Adipocyte (in vitro differentiated cells): ENCODE measurements around the gene KHNYN.

Experiments used
- DNase-seq: peaks from one replicate; pipeline ENCODE4 v3.0.0-alpha.2; 2015; ENCODE audit warnings: low read depth
- H3K27me3 ChIP-seq: replicated peaks from 2 replicates; pipeline ENCODE4 v1.7.0; 2013; ENCODE audit warnings: mild to moderate bottlenecking, low read length, moderate library complexity; ENCODE audit not compliant: control insufficient read depth, insufficient read depth
- H3K36me3 ChIP-seq: 2 replicates; pipeline ENCODE4 v1.7.0; 2013; ENCODE audit warnings: low read length, mild to moderate bottlenecking, moderate library complexity; ENCODE audit not compliant: control insufficient read depth, insufficient read depth, severe bottlenecking
- H3K4me1 ChIP-seq: 2 replicates; pipeline ENCODE4 v1.7.0; 2013; ENCODE audit warnings: mild to moderate bottlenecking, low read length, moderate library complexity; ENCODE audit not compliant: control insufficient read depth, insufficient read depth
- H3K4me3 ChIP-seq: 2 replicates; pipeline ENCODE4 v1.7.0; 2013; ENCODE audit warnings: mild to moderate bottlenecking, low read length, moderate library complexity
- H3K9ac ChIP-seq: 2 replicates; pipeline ENCODE4 v1.7.0; 2013; ENCODE audit warnings: mild to moderate bottlenecking, low read length, moderate library complexity
- H3K9me3 ChIP-seq: 2 replicates; pipeline ENCODE4 v1.7.0; 2013; ENCODE audit warnings: mild to moderate bottlenecking, low read length, moderate library complexity; ENCODE audit not compliant: control insufficient read depth

Gene KHNYN

DNA sequence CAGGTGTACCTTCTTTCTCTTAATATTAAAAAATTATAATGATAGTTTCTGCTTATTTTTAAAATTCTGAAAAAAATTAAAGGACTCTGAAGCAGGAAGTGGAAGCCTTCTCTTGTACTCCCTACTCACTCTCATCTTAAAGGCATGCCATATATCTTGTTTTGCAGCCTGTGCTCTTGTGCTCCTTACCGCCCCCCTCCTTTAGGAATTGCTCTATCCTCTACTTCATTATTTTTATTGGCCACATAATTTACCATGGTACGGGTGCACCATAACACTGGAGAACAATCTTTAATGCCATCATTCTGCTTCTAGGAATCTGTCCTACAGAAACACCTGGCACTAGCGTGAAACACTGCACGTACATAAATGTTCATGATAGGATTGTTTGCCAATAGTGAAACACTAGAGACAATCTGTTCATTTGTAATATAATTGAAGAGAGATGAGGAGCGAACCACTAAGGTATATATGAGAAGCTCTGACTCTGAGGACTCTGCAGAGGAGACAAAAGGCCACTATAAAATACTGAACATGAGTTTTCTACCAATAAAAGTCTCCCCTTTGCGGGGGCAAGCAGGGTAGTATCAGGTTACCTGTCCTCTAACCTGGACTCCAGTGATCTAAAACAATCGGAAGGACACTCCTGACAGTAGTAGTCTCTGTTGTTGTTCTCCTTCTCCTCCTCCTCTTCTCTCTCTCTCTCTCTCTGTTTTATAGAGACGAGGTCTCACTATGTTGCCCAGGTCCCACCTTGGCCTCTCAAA lies 37.2 kb upstream of the KHNYN start:
- no peaks in the 10 kb centered on the region for H3K36me3 ChIP-seq
- DNase-seq: peak; percentile 52

DNA sequence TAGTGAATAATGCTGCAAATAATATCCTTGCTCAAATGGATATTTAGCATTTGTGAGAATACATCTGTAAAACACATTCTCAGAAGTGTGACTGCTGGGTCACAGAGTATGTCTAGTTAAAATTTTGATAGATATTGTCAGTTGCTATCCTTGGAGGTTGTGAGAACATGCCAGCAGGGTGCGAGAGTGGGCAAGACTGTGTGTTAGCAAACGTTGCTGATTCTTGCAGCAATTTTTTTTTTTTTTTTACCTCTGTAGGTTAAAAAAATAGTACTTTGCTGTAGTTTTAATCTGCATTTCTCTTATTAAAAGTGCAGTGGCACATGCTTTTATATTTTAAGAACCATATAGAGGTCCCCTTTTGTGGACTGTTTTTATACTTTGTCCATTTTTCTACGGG lies 35.5 kb upstream of the KHNYN start:
- no peak overlapping the region for H3K4me3 ChIP-seq
- no peaks in the 10 kb centered on the region for H3K36me3 ChIP-seq
- H3K9ac ChIP-seq: no peak overlapping the region
- no peak for DNase-seq
- H3K27me3 ChIP-seq: no peaks in the 10 kb centered on the region
- H3K9me3 ChIP-seq: no peaks in the 10 kb centered on the region
- peaks cover 3% of the 10 kb centered on the region for H3K4me1 ChIP-seq

More for the DNA sequence above, 37.2 kb upstream of the KHNYN start:
- H3K4me3 ChIP-seq: no peak overlapping the region
- H3K9ac ChIP-seq: no peak overlapping the region
- peaks cover 7% of the 10 kb centered on the region for H3K4me1 ChIP-seq
- H3K27me3 ChIP-seq: no peaks in the 10 kb centered on the region
- no peaks in the 10 kb centered on the region for H3K9me3 ChIP-seq

DNA sequence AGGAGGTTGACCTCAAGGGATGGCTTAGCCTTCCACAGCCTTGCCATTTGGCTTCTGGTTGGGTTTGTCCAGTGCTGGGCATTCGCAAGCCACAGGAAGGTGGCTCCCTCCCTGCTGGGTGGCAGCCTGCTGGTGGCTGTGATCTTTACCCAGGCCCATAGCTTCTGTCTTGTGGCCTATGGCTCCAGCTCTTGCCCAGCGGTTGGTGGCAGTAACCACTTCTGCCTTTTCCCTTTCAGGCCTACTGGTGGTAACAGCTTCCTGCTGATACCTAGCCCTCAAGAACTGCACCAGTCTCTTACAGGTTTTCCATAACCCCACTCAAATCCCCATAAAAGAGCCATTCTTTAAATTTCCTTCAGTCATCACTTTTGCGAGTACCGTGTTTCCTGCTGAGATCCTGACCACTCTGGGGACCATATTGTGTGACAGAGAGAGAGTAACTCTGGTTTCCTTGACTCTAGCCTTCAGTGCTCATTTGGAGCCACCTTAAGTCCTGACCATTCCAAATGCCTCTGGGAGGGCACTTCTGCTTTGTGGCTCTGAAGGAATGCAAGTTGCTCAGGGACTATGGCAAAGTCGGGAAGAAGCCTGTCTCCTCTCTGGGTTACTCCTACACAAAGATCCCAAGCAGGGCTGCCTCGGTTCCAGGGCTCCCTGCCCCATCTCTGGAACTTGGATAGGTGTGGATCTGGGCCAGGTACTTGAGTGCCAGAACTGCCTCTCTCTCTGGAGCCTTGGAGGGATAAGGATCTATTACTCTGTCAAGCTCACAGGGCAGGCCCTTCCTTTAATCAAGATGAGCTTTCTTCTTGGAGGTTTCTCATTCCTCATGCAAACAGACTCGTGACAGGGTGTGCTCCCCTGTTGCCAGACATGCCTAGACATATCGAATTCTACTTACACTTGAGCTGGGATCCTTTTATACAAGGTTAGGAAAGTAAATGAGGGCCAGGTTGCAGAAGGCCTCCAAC lies 33.9 kb upstream of the KHNYN start:
- Histone ChIP-seq H3K9ac (no peak overlapping the region), H3K9me3 (no peaks in the 10 kb centered on the region), H3K27me3 (no peaks in the 10 kb centered on the region), H3K4me3 (no peak overlapping the region), H3K4me1 (peaks cover 13% of the 10 kb centered on the region), H3K36me3 (no peaks in the 10 kb centered on the region)
- DNase-seq: peak; percentile 26

DNA sequence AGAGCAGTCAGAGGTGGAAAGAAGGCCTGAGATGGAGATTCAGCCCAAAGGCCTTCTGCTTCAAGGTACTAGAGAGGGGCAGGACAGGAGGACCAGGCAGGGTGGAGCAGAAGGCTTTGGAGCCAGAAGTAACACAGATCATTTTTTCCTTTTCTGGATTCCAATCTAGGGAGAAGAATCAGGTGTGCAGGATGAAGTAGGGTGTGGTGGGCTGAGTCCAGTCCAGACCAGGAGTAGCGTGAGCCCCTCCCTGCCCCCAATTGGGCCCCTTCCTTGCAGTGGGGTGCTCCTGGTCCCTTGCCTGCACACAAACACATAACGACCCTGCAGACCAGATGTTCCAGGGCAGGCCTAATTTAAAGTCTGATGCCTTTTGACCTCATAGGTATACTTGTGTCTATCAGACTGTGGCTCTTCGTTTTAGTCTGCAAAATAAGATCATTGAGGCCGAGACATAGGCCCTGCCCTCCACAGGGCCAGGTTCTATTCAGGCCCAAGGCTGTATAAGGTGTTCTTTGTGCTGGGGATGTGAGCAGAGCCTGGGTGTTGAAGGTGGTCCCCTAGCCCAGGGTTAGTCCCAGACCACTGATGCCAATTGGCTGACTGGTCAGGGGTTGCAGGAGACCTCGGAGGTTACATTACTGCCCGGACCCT lies 32.0 kb upstream of the KHNYN start:
- no peak overlapping the region for H3K4me3 ChIP-seq
- no peak for DNase-seq
- no peaks in the 10 kb centered on the region for H3K9me3 ChIP-seq
- peaks cover 19% of the 10 kb centered on the region for H3K4me1 ChIP-seq
- H3K9ac ChIP-seq: peak overlapping the region; percentile 35
- H3K36me3 ChIP-seq: no peaks in the 10 kb centered on the region
- H3K27me3 ChIP-seq: no peaks in the 10 kb centered on the region

DNA sequence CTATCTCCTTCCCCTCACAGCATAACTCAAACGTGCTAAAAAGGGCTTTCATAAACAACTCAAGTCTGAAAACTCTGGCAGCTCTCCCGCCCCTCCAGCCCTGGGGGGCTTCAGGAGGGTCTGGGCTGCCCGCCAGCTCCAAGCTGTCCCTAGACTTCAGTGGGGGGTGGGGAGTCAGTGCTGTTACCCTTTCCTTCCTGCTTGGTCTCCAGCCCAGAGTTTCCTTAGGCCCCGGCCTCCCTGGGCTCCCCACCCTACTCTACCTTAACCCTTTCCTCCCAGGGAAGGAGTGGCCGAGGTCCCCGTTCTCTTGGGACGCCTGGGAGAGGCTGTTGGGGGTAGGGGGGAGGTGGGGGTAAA lies 31.5 kb upstream of the KHNYN start:
- H3K4me3 ChIP-seq: no peak overlapping the region
- H3K36me3 ChIP-seq: no peaks in the 10 kb centered on the region
- no peaks in the 10 kb centered on the region for H3K27me3 ChIP-seq
- peak overlapping the region; percentile 35 for H3K9ac ChIP-seq
- H3K9me3 ChIP-seq: no peaks in the 10 kb centered on the region
- H3K4me1 ChIP-seq: peaks cover 24% of the 10 kb centered on the region
- DNase-seq: no peak

DNA sequence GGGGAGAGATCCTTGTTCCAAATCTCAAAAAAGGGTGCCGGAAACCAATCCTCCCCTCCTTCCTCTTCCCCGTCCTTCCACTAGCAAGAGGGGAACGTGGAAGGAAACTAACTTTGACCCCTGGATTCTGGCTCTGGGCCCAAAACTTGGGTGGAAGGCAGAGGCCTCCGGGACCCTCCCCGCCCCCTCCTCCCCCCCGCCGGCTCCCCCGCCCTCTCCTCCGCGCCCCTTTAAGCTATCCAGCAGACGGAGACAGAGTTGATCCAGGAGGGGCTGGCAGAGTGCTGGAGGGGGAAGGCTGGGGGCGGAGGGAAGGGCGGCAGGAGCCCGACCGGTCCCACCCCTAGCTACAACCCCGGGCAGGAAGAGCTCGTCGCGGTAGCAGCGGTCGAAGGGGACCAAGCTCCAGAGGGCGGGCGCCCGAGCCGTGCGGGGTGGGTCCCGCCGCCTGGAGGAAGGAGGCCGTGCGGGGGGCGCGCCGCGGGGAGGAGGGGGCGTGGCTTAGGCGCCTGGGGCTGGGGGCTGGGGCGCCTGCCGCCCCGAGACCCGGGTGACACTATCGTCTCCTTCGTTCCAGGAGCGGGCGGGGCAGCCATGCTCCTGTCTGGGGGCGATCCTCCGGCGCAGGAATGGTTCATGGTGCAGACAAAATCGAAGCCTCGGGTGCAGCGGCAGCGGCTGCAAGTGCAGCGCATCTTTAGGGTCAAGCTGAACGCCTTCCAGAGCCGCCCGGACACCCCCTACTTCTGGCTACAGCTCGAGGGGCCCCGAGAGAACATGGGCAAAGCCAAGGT lies 30.9 kb upstream of the KHNYN start, which contains the start of gene NYNRIN:
NYNRIN (plus strand) TSS at position 351 of the 794 bp plus-strand sequence; CDS start at position 595, 244 bp downstream.
- Histone ChIP-seq H3K27me3 (no peaks in the 10 kb centered on the region), H3K4me1 (peaks cover 29% of the 10 kb centered on the region)
- peak; percentile 77 for DNase-seq

DNA sequence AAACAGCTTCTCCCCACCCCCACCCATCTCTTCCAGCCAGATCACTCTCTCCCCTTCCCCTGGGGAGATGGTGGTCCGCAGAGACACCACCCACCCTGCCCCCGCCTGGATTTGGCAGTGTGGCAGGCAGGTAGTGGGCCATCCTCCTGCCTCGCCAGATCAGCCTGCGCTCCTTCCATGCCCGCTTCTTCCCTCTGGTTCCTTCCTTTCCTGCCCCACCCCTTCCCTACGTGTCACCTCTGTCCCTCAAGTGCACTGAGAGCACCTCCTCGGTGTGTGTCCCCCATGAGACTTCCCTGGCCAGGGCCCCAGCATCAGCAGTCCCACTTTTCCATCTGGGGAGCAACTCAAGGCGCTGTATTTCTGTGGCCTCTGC lies 30.3 kb upstream of the KHNYN start:
- no peaks in the 10 kb centered on the region for H3K9me3 ChIP-seq
- peak overlapping the region; percentile 67 for H3K9ac ChIP-seq
- H3K36me3 ChIP-seq: no peaks in the 10 kb centered on the region
- peak overlapping the region; percentile 76 for H3K4me3 ChIP-seq
- peak; percentile 22 for DNase-seq
- H3K4me1 ChIP-seq: peaks cover 30% of the 10 kb centered on the region
- no peaks in the 10 kb centered on the region for H3K27me3 ChIP-seq

More for the DNA sequence above, 30.9 kb upstream of the KHNYN start, which contains the start of gene NYNRIN:
- Histone ChIP-seq H3K9ac (peak within 1 kb of the TSS; percentile 67), H3K4me3 (peak within 1 kb of the TSS; percentile 76), H3K36me3 (no peaks in the 10 kb centered on the region), H3K9me3 (no peaks in the 10 kb centered on the region)

DNA sequence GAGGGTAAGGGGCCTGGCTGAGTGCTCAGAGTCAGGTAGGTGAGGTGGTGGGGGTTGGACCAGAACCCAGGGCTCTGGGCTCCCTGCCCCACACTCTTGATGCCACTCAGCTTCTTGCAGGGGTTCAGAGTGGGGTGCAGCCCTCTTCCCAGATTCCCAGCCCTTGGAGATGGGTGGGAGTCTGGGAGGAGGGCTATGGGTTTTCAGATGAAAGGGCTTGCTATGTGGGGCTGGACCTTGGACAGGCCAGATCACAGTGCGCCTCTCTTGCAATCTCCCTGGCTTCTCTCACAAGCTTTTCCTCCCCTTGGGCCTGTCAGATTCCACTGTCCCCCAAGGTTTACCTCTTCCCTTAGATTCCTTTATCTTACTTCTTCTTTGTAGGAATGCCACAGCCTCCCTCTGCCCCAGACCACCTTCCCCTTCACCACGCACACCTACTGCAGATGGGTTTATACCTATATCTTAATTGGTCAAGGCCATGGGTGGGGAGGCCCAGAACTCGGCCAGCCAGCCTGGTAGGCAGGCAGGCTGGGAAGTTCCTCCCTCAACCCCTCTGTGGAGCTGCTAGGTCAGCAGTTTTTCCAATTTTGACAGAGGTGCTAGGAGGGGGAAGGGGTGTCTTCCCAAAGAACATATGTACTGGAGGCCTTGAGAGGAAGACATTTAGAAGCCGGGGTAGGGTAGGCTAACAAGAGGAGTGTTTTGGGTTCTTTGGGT lies 29.6 kb upstream of the KHNYN start:
- Histone ChIP-seq H3K9ac (no peak overlapping the region), H3K4me1 (peaks cover 30% of the 10 kb centered on the region), H3K9me3 (no peaks in the 10 kb centered on the region), H3K27me3 (no peaks in the 10 kb centered on the region), H3K4me3 (peak overlapping the region; percentile 76), H3K36me3 (no peaks in the 10 kb centered on the region)
- no peak for DNase-seq

DNA sequence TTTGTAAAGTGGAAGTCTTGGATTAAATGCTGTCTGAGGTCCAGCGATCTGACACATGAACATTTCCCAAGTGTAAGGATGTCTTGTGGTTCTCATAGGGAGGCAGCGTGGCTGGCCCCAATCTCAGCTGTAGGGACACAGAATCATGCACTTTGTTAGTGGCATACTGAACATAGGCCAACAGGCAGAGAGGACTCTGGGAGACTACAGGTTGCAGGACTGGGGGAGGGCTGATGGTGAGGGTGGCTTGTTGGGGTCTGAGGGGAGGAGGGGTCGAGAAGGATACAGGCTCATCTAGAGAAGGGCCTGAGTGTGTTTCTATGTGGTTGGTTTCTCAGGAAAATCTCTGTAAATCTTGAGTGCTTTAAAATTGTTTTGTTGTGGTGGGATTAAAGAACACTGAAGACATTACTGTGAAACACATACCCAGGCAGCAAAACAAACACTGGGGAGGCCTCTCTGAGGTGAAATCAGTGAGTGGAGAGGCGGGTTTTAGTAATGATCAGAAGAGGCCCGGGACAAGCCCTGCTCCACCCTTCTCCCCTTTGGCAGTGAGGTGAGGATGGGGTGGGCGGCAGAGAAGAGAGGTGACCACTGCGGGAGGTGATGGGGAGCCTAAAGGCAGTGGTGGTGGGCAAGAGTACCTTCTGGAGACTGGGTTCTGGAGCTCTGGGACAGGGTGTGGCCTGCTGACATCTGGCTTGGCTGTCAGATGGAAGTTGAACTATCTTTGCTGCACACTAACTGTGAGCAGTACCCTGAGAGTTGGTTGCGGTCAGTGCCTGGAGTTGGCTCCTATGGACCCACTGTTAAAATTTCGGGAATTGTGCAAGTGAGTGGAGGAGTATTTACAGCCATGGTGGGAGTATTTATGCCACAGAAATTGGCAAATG lies 27.7 kb upstream of the KHNYN start:
- H3K27me3 ChIP-seq: no peaks in the 10 kb centered on the region
- DNase-seq: no peak
- no peak overlapping the region for H3K9ac ChIP-seq
- no peaks in the 10 kb centered on the region for H3K36me3 ChIP-seq
- no peak overlapping the region for H3K4me3 ChIP-seq
- no peaks in the 10 kb centered on the region for H3K9me3 ChIP-seq
- H3K4me1 ChIP-seq: peaks cover 30% of the 10 kb centered on the region
